Measurements from ENCODE around the gene AREL1.

GRCh38 chr14:74747237-74747636 lies 34.4 kb upstream of the AREL1 start:
- TF ChIP-seq SIN3A (IDR thresholded peaks at IDR 0.05; ENCODE audit: low read depth): no peak
- TF ChIP-seq EZH2phosphoT487 (IDR thresholded peaks at IDR 0.05; ENCODE audit: borderline replicate concordance): no peak
- no peak for TF ChIP-seq POLR2A (IDR thresholded peaks at IDR 0.05; ENCODE audit: borderline replicate concordance, extremely low read depth, insufficient read depth, insufficient read length)
- TF ChIP-seq MAX (IDR thresholded peaks at IDR 0.05): no peak
- TF ChIP-seq EZH2 (IDR thresholded peaks at IDR 0.05): no peak
- TF ChIP-seq, protein P1, sequence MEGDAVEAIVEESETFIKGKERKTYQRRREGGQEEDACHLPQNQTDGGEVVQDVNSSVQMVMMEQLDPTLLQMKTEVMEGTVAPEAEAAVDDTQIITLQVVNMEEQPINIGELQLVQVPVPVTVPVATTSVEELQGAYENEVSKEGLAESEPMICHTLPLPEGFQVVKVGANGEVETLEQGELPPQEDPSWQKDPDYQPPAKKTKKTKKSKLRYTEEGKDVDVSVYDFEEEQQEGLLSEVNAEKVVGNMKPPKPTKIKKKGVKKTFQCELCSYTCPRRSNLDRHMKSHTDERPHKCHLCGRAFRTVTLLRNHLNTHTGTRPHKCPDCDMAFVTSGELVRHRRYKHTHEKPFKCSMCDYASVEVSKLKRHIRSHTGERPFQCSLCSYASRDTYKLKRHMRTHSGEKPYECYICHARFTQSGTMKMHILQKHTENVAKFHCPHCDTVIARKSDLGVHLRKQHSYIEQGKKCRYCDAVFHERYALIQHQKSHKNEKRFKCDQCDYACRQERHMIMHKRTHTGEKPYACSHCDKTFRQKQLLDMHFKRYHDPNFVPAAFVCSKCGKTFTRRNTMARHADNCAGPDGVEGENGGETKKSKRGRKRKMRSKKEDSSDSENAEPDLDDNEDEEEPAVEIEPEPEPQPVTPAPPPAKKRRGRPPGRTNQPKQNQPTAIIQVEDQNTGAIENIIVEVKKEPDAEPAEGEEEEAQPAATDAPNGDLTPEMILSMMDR (IDR thresholded peaks at IDR 0.05 in 2 of 3, conservative IDR thresholded peaks at IDR 0.05 in 1 of 3; ENCODE audit: borderline replicate concordance in 1 of 3, insufficient read depth in 1 of 3, low read depth in 2 of 3, low read length in 2 of 3): no peak
- TF ChIP-seq, protein P2, sequence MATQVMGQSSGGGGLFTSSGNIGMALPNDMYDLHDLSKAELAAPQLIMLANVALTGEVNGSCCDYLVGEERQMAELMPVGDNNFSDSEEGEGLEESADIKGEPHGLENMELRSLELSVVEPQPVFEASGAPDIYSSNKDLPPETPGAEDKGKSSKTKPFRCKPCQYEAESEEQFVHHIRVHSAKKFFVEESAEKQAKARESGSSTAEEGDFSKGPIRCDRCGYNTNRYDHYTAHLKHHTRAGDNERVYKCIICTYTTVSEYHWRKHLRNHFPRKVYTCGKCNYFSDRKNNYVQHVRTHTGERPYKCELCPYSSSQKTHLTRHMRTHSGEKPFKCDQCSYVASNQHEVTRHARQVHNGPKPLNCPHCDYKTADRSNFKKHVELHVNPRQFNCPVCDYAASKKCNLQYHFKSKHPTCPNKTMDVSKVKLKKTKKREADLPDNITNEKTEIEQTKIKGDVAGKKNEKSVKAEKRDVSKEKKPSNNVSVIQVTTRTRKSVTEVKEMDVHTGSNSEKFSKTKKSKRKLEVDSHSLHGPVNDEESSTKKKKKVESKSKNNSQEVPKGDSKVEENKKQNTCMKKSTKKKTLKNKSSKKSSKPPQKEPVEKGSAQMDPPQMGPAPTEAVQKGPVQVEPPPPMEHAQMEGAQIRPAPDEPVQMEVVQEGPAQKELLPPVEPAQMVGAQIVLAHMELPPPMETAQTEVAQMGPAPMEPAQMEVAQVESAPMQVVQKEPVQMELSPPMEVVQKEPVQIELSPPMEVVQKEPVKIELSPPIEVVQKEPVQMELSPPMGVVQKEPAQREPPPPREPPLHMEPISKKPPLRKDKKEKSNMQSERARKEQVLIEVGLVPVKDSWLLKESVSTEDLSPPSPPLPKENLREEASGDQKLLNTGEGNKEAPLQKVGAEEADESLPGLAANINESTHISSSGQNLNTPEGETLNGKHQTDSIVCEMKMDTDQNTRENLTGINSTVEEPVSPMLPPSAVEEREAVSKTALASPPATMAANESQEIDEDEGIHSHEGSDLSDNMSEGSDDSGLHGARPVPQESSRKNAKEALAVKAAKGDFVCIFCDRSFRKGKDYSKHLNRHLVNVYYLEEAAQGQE (IDR thresholded peaks at IDR 0.05; ENCODE audit: low read depth): no peak
- TF ChIP-seq TCF7L2 (IDR thresholded peaks at IDR 0.05; ENCODE audit: borderline replicate concordance, extremely low read depth, insufficient read depth, insufficient read length): no peak
- no peak for TF ChIP-seq POLR2AphosphoS5 (IDR thresholded peaks at IDR 0.05; ENCODE audit: low read depth, low read length)
